ENCODE measurements around the gene CSRNP3.

The CSRNP3 gene

GRCh38 chr2:165472922-165473321, 3.4 kb downstream of the CSRNP3 start:
- no peaks in the 10 kb centered on the region for H3K36me3 ChIP-seq (ENCODE audit: insufficient read depth, low read length)
- no peak overlapping the region for H3K4me3 ChIP-seq (ENCODE audit: low read depth in 1 of 2, low read length in 2 of 2)
- no peak overlapping the region for H3K27ac ChIP-seq (ENCODE audit: low read depth, low read length)
- H3K9me3 ChIP-seq (ENCODE audit: low read length) = no peaks in the 10 kb centered on the region
- no peak overlapping the region for H3K9ac ChIP-seq (ENCODE audit: low read length)
- no peaks in the 10 kb centered on the region for H3K4me1 ChIP-seq (ENCODE audit: insufficient read depth, low read length)
- no peaks in the 10 kb centered on the region for H3K27me3 ChIP-seq (ENCODE audit: control insufficient read depth in 1 of 2, insufficient read depth in 2 of 2, low read length in 2 of 2)

- Histone ChIP-seq H3K36me3 (ENCODE audit: insufficient read depth, low read length) (no peaks in the 10 kb centered on the region), H3K9me3 (ENCODE audit: low read length) (no peaks in the 10 kb centered on the region), H3K9ac (ENCODE audit: low read length) (no peak overlapping the region), H3K4me3 (ENCODE audit: low read depth in 1 of 2, low read length in 2 of 2) (no peak overlapping the region), H3K4me1 (ENCODE audit: insufficient read depth, low read length) (no peaks in the 10 kb centered on the region), H3K27me3 (ENCODE audit: control insufficient read depth in 1 of 2, insufficient read depth in 2 of 2, low read length in 2 of 2) (no peaks in the 10 kb centered on the region), H3K27ac (ENCODE audit: low read depth, low read length) (no peak overlapping the region)
Observed at GRCh38 chr2:165474619-165475276, 5.2 kb downstream of the CSRNP3 start.

- Histone ChIP-seq H3K36me3 (ENCODE audit: insufficient read depth, low read length) (no peaks in the 10 kb centered on the region), H3K27me3 (ENCODE audit: control insufficient read depth in 1 of 2, insufficient read depth in 2 of 2, low read length in 2 of 2) (no peaks in the 10 kb centered on the region), H3K27ac (ENCODE audit: low read depth, low read length) (no peak overlapping the region), H3K9ac (ENCODE audit: low read length) (no peak overlapping the region), H3K4me1 (ENCODE audit: insufficient read depth, low read length) (no peaks in the 10 kb centered on the region), H3K9me3 (ENCODE audit: low read length) (no peaks in the 10 kb centered on the region), H3K4me3 (ENCODE audit: low read depth in 1 of 2, low read length in 2 of 2) (no peak overlapping the region)
Observed at GRCh38 chr2:165475277-165476004, 5.9 kb downstream of the CSRNP3 start.

- H3K27ac ChIP-seq (ENCODE audit: low read depth, low read length) = no peak overlapping the region
- peaks cover 3% of the 10 kb centered on the region for H3K9me3 ChIP-seq (ENCODE audit: low read length)
- H3K9ac ChIP-seq (ENCODE audit: low read length) = no peak overlapping the region
- H3K36me3 ChIP-seq (ENCODE audit: insufficient read depth, low read length) = no peaks in the 10 kb centered on the region
- H3K4me3 ChIP-seq (ENCODE audit: low read depth in 1 of 2, low read length in 2 of 2) = no peak overlapping the region
- H3K4me1 ChIP-seq (ENCODE audit: insufficient read depth, low read length) = no peaks in the 10 kb centered on the region
- H3K27me3 ChIP-seq (ENCODE audit: control insufficient read depth in 1 of 2, insufficient read depth in 2 of 2, low read length in 2 of 2) = no peaks in the 10 kb centered on the region
Observed at GRCh38 chr2:165479856-165480255, 10.4 kb downstream of the CSRNP3 start.

GRCh38 chr2:165494573-165494972, 25.1 kb downstream of the CSRNP3 start:
- Histone ChIP-seq H3K4me1 (ENCODE audit: insufficient read depth, low read length) (no peaks in the 10 kb centered on the region), H3K4me3 (ENCODE audit: low read depth in 1 of 2, low read length in 2 of 2) (no peak overlapping the region), H3K9ac (ENCODE audit: low read length) (no peak overlapping the region), H3K9me3 (ENCODE audit: low read length) (no peaks in the 10 kb centered on the region), H3K27me3 (ENCODE audit: control insufficient read depth in 1 of 2, insufficient read depth in 2 of 2, low read length in 2 of 2) (no peaks in the 10 kb centered on the region), H3K36me3 (ENCODE audit: insufficient read depth, low read length) (no peaks in the 10 kb centered on the region), H3K27ac (ENCODE audit: low read depth, low read length) (no peak overlapping the region)

GRCh38 chr2:165497659-165498317, 28.3 kb downstream of the CSRNP3 start:
- Histone ChIP-seq H3K4me1 (ENCODE audit: insufficient read depth, low read length) (no peaks in the 10 kb centered on the region), H3K36me3 (ENCODE audit: insufficient read depth, low read length) (no peaks in the 10 kb centered on the region), H3K9ac (ENCODE audit: low read length) (no peak overlapping the region), H3K27me3 (ENCODE audit: control insufficient read depth in 1 of 2, insufficient read depth in 2 of 2, low read length in 2 of 2) (no peaks in the 10 kb centered on the region), H3K4me3 (ENCODE audit: low read depth in 1 of 2, low read length in 2 of 2) (no peak overlapping the region), H3K9me3 (ENCODE audit: low read length) (no peaks in the 10 kb centered on the region), H3K27ac (ENCODE audit: low read depth, low read length) (no peak overlapping the region)

- no peaks in the 10 kb centered on the region for H3K27me3 ChIP-seq (ENCODE audit: control insufficient read depth in 1 of 2, insufficient read depth in 2 of 2, low read length in 2 of 2)
- no peaks in the 10 kb centered on the region for H3K4me1 ChIP-seq (ENCODE audit: insufficient read depth, low read length)
- H3K4me3 ChIP-seq (ENCODE audit: low read depth in 1 of 2, low read length in 2 of 2) = no peak overlapping the region
- H3K36me3 ChIP-seq (ENCODE audit: insufficient read depth, low read length) = no peaks in the 10 kb centered on the region
- no peaks in the 10 kb centered on the region for H3K9me3 ChIP-seq (ENCODE audit: low read length)
- no peak overlapping the region for H3K9ac ChIP-seq (ENCODE audit: low read length)
- H3K27ac ChIP-seq (ENCODE audit: low read depth, low read length) = no peak overlapping the region
Observed at GRCh38 chr2:165499131-165499530, 29.6 kb downstream of the CSRNP3 start.

GRCh38 chr2:165500001-165500400, 30.5 kb downstream of the CSRNP3 start:
- Histone ChIP-seq H3K4me3 (ENCODE audit: low read depth in 1 of 2, low read length in 2 of 2) (no peak overlapping the region), H3K27me3 (ENCODE audit: control insufficient read depth in 1 of 2, insufficient read depth in 2 of 2, low read length in 2 of 2) (no peaks in the 10 kb centered on the region), H3K4me1 (ENCODE audit: insufficient read depth, low read length) (no peaks in the 10 kb centered on the region), H3K27ac (ENCODE audit: low read depth, low read length) (no peak overlapping the region), H3K36me3 (ENCODE audit: insufficient read depth, low read length) (no peaks in the 10 kb centered on the region), H3K9me3 (ENCODE audit: low read length) (no peaks in the 10 kb centered on the region), H3K9ac (ENCODE audit: low read length) (no peak overlapping the region)

- Histone ChIP-seq H3K36me3 (ENCODE audit: insufficient read depth, low read length) (no peaks in the 10 kb centered on the region), H3K4me1 (ENCODE audit: insufficient read depth, low read length) (no peaks in the 10 kb centered on the region), H3K27ac (ENCODE audit: low read depth, low read length) (no peak overlapping the region), H3K4me3 (ENCODE audit: low read depth in 1 of 2, low read length in 2 of 2) (no peak overlapping the region), H3K9ac (ENCODE audit: low read length) (no peak overlapping the region), H3K9me3 (ENCODE audit: low read length) (no peaks in the 10 kb centered on the region), H3K27me3 (ENCODE audit: control insufficient read depth in 1 of 2, insufficient read depth in 2 of 2, low read length in 2 of 2) (no peaks in the 10 kb centered on the region)
Observed at GRCh38 chr2:165500816-165501215, 31.3 kb downstream of the CSRNP3 start.

GRCh38 chr2:165505514-165505913, 36.0 kb downstream of the CSRNP3 start:
- H3K36me3 ChIP-seq (ENCODE audit: insufficient read depth, low read length) = no peaks in the 10 kb centered on the region
- no peak overlapping the region for H3K4me3 ChIP-seq (ENCODE audit: low read depth in 1 of 2, low read length in 2 of 2)
- H3K27ac ChIP-seq (ENCODE audit: low read depth, low read length) = no peak overlapping the region
- no peaks in the 10 kb centered on the region for H3K27me3 ChIP-seq (ENCODE audit: control insufficient read depth in 1 of 2, insufficient read depth in 2 of 2, low read length in 2 of 2)
- no peak overlapping the region for H3K9ac ChIP-seq (ENCODE audit: low read length)
- H3K9me3 ChIP-seq (ENCODE audit: low read length) = no peaks in the 10 kb centered on the region
- no peaks in the 10 kb centered on the region for H3K4me1 ChIP-seq (ENCODE audit: insufficient read depth, low read length)

GRCh38 chr2:165508927-165509326, 39.4 kb downstream of the CSRNP3 start:
- Histone ChIP-seq H3K4me1 (ENCODE audit: insufficient read depth, low read length) (no peaks in the 10 kb centered on the region), H3K9ac (ENCODE audit: low read length) (no peak overlapping the region), H3K9me3 (ENCODE audit: low read length) (no peaks in the 10 kb centered on the region), H3K27ac (ENCODE audit: low read depth, low read length) (no peak overlapping the region), H3K4me3 (ENCODE audit: low read depth in 1 of 2, low read length in 2 of 2) (no peak overlapping the region), H3K27me3 (ENCODE audit: control insufficient read depth in 1 of 2, insufficient read depth in 2 of 2, low read length in 2 of 2) (no peaks in the 10 kb centered on the region), H3K36me3 (ENCODE audit: insufficient read depth, low read length) (no peaks in the 10 kb centered on the region)
